ENCODE measurements around the gene RHOT2. TPM values are rescaled to one million over a fixed set of nuclear protein-coding genes. Genes with fewer than 3 reads are reported as not detected.
A peak's percentile ranks its signal among the peaks of the same experiment; 100 is the strongest.

The RHOT2 gene
- total RNA-seq, 1 experiment from 2014 or later: 47.4 TPM

GRCh38 chr16:646679-647172, 21.2 kb upstream of the RHOT2 start:
- no peak for DNase-seq (ENCODE audit: extremely low read depth, low read depth)

GRCh38 chr16:647173-647902, 20.6 kb upstream of the RHOT2 start:
- DNase-seq (ENCODE audit: extremely low read depth, low read depth): no peak

DNA sequence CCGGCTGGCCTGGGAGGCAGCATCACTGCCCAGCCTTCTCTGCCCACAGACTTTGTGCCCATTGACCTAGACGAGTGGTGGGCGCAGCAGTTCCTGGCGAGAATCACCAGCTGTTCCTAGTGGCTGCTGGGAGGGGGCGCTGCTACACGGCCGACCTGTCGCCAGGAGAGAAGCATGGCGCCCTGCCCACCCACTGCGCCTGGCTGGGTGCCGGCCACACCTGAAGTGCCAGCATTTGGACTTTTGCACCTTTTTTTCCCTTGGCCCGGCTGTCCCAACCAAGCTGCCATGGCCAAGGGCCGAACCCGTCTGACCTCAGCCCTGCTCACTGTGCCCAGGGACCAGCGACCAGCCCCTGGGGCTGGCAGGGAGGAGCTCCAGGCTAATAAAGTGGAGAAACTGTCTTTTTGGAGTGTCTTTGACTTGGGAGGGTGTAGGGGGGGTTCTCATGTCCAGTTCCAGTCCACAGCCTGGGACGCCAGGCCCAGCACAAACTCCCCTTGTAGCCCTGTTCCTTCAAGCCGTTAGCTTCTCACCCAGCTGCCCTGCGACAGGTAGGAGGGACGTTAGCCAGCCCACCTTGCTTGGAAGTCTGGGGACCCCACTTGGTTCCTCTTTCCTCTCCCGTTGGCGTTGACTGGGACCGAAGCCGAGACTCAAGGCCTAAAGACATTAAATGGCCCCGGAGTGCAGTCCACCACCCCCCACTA, 19.7 kb upstream of the RHOT2 start:
- DNase-seq (ENCODE audit: extremely low read depth, low read depth): no peak

DNA sequence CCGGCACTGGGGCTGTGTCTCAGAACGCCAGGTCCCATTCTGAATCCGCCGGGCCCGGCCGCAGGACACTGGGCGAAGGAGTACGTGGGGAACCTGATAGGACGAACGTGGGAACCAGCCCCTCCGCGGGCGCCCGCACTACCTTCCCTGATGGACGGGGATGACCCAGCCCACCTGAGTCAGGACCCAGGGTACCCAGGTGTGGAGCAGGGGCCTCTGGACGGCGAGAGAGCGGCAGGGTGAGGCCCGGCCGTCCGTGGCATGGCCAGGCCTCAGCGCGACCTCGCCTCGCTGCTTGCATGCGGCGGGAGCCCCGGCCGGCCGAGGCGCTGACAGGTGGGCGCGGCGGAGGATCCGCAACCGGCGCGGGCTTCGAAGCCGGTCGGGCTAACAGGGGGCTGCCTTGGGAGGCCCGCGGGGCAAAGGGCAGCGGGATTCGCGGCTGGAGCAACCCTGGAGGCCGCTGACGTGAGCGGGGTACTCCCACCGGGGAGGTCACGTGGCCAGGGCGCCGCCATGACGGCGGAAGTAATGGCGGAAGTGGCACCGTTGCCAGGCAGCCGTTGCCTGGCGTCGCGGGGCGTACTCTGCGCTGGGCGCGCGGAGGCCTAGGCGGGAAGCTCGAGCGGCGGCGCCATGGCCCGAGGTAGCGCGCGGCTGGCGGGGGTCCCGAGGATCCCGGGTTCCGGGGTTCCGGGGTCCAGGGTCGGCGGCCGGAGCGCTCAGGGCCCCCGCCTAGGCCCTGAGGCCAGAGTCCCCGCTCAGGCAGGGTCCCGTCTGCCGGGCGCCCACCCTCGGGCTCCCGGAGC, 18.9 kb upstream of the RHOT2 start, which contains the start of gene WDR90:
Gene WDR90, plus strand, starts transcription at position 585 of the 809 bp plus-strand sequence. Its CDS starts 52 bp downstream, at position 637.
- peak; percentile 89 for DNase-seq (ENCODE audit: extremely low read depth, low read depth)

DNA sequence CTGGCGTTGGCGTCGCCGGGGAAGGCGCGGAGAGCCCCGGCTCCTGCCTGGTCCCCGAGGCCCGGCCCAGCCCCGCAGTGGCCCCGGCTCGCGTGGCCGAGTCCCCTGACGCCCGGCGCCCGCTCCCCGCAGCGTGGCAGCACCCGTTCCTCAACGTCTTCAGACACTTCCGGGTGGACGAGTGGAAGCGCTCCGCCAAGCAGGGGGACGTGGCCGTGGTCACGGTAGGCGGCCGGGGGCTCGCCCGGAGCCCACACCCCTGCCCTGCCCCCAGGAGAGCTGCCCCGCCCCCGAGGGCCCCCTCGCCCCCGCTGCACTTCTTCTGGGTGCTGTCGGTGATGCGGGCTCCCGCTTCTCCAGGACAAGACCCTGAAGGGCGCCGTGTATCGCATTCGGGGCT, 18.3 kb upstream of the RHOT2 start:
- DNase-seq (ENCODE audit: extremely low read depth, low read depth): no peak

- DNase-seq (ENCODE audit: extremely low read depth, low read depth): no peak
Observed at GRCh38 chr16:651844-652243, 16.1 kb upstream of the RHOT2 start.

GRCh38 chr16:652454-653305, 15.3 kb upstream of the RHOT2 start:
- DNase-seq (ENCODE audit: extremely low read depth, low read depth): no peak

DNA sequence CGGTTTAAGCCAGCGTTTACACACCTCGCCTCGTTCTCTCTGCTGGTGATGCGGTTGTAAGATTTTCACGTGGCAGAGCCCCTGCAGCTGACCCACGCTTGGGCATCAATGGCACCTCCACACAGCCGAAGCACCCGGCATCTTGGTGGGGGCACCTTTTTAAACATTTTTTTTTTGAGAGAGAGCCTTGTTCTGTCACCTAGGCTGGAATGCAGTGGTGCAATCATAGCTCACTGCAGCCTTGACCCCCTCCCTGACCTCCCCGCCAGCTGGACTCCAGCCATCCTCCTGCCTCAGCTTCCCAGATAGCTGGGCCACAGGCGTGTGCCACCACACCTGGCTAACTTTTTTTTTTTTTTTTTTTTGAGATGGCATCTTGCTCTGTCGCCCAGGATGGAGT, 13.9 kb upstream of the RHOT2 start:
- DNase-seq (ENCODE audit: extremely low read depth, low read depth): no peak

DNA sequence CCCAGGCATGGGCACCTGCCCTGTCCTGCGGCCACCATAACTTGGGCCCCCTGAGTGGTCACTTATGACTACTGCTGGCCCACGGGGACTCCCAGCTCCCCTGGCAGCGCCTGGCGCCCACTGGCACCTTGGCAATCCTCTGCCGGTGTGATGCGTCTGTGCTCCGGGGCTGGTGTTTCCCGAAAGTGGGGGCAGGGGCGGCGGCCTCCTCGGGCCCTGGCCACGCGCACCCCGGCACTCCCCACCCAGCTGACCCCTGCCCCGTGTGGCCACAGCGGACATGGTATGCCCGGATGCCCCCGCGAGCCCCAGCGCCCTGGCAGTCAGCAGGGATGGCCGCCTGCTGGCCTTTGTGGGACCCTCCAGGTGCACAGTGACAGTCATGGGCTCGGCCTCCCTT, 10.4 kb upstream of the RHOT2 start:
- DNase-seq (ENCODE audit: extremely low read depth, low read depth): no peak

GRCh38 chr16:658679-659571, 9.0 kb upstream of the RHOT2 start:
- no peak for DNase-seq (ENCODE audit: extremely low read depth, low read depth)

GRCh38 chr16:659618-660017, 8.3 kb upstream of the RHOT2 start:
- no peak for DNase-seq (ENCODE audit: extremely low read depth, low read depth)

DNA sequence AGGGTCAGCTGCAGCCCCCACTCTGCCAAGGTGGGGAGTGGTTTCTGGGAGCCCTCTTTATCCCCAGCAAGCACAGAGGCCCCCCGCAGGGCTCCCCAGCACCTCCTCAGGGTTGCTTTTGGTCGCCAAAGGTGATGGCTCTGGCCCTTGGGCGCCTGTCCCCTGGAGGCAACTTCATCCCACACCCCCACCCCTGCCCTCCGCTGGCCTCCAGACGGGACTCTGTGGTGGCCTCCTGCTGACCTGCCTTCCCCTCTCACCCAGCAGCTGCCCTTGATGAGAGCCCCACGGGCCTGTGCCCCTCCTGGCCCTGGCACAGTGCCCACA, 7.8 kb upstream of the RHOT2 start:
- DNase-seq (ENCODE audit: extremely low read depth, low read depth): no peak

GRCh38 chr16:660459-661183, 7.3 kb upstream of the RHOT2 start:
- peak; percentile 90 for DNase-seq (ENCODE audit: extremely low read depth, low read depth)

- DNase-seq (ENCODE audit: extremely low read depth, low read depth): no peak
Observed at GRCh38 chr16:661184-661821, 6.6 kb upstream of the RHOT2 start.

DNA sequence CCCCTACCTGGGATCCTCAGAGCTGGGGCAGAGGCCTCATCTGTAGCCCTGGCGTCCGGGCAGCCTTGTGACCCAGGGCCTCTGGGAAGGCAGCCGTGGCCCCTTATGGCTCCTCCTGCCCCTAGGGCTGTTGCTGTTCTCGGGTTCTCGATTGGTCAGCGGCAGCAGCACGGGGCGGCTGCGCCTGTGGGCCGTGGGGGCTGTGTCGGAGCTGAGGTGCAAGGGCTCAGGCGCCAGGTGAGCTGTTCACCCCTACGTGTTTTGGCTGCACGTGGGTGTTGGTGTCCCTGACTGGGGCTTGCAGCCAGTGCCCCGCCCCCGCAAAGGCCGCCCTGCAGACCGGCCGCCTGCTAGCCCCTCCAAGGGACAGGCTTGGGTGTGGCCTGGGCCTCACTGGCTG, 5.8 kb upstream of the RHOT2 start:
- no peak for DNase-seq (ENCODE audit: extremely low read depth, low read depth)

GRCh38 chr16:662597-662996, 5.3 kb upstream of the RHOT2 start:
- no peak for DNase-seq (ENCODE audit: extremely low read depth, low read depth)

GRCh38 chr16:666572-666971, 1.4 kb upstream of the RHOT2 start:
- DNase-seq (ENCODE audit: extremely low read depth, low read depth): no peak

GRCh38 chr16:667113-667779, 686 bp upstream of the RHOT2 start:
- DNase-seq (ENCODE audit: extremely low read depth, low read depth): no peak

Measured in NCI-H460 (cell line).